Activated CD8-positive, alpha-beta memory T cell treated with anti-CD3 and anti-CD28 coated beads, Interleukin-2, amount 50 U/mL, for 24 hours (primary cell): ENCODE data around the gene TIPIN.
A peak's percentile ranks its signal among the peaks of the same experiment; 100 is the strongest.
"Not testable (repeated sequence)": the region's sequence is repeated elsewhere in the genome, so short reads cannot be mapped to it uniquely, and the experiment has no call there.

Experiments used
- DNase-seq: peaks from one replicate; pipeline ENCODE4 v3.0.0-alpha.2; 2020; ENCODE audit errors: extremely low read depth

TIPIN gene

GRCh38 chr15:66386204-66387123, 30.0 kb upstream of the TIPIN start, which contains the start of gene MAP2K1:
Gene MAP2K1, plus strand, starts transcription at chr15:66386912. Its CDS starts 436 bp downstream, at chr15:66387348.
- DNase-seq: peak; percentile 96

- DNase-seq: not testable (repeated sequence)
Observed at GRCh38 chr15:66381376-66381775, 24.9 kb upstream of the TIPIN start.

GRCh38 chr15:66378814-66379430, 22.4 kb upstream of the TIPIN start:
- no peak for DNase-seq

- DNase-seq: no peak
Observed at GRCh38 chr15:66374179-66374578, 17.7 kb upstream of the TIPIN start.

GRCh38 chr15:66369773-66370651, 13.5 kb upstream of the TIPIN start:
- DNase-seq: no peak

GRCh38 chr15:66364944-66365528, 8.6 kb upstream of the TIPIN start:
- DNase-seq: no peak

GRCh38 chr15:66362776-66363175, 6.3 kb upstream of the TIPIN start:
- no peak for DNase-seq

- not testable (repeated sequence) for DNase-seq
Observed at GRCh38 chr15:66361745-66362460, 5.4 kb upstream of the TIPIN start.

GRCh38 chr15:66359740-66360139, 3.3 kb upstream of the TIPIN start:
- DNase-seq: no peak

GRCh38 chr15:66356077-66356358, 467 bp downstream of the TIPIN start:
- DNase-seq: no peak

GRCh38 chr15:66348530-66348929, 8.0 kb downstream of the TIPIN start:
- DNase-seq: not testable (repeated sequence)

GRCh38 chr15:66328771-66329170, 27.7 kb downstream of the TIPIN start:
- DNase-seq: no peak

- no peak for DNase-seq
Observed at GRCh38 chr15:66327736-66328135, 28.7 kb downstream of the TIPIN start.

- no peak for DNase-seq
Observed at GRCh38 chr15:66326051-66326450, 30.4 kb downstream of the TIPIN start.

GRCh38 chr15:66323312-66323928, 33.1 kb downstream of the TIPIN start:
- DNase-seq: no peak

GRCh38 chr15:66312144-66312543, 44.3 kb downstream of the TIPIN start:
- DNase-seq: no peak

GRCh38 chr15:66310786-66311185, 45.7 kb downstream of the TIPIN start:
- no peak for DNase-seq

GRCh38 chr15:66309828-66310227, 46.7 kb downstream of the TIPIN start:
- no peak for DNase-seq

GRCh38 chr15:66308531-66308930, 48.0 kb downstream of the TIPIN start:
- DNase-seq: no peak

GRCh38 chr15:66306381-66306780, 50.1 kb downstream of the TIPIN start:
- no peak for DNase-seq

- not testable (repeated sequence) for DNase-seq
Observed at GRCh38 chr15:66304425-66304824, 52.1 kb downstream of the TIPIN start.
